ENCODE data around the gene AOPEP. TPM values are rescaled to one million over a fixed set of nuclear protein-coding genes. Genes with fewer than 3 reads are reported as not detected.

Gene AOPEP
- polyA plus RNA-seq, 1 of the 3 experiments (the other 2 are of a cell fraction): 54.6 TPM

DNA sequence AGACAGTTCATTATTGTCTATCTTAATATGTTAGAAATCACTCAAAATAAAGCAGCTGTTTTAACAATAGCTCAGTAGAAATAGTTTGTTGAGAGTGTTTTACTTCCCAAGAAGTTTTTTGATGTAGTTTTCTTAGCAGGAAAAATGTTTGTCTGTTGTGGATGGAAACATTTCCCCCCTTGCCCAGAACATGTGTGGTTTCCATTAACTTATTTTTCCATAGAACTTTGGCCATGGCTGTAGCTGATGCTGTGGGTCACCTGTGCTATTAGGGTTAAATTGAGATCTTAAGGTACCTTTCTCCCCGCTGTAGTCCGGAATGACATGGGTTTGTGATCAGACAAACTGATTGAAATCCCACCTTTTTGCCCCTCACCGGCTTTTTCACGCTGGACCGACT, 296.2 kb downstream of the AOPEP start:
- Histone ChIP-seq H3K36me3 (replicated peaks in 1 of 2; ENCODE audit: control insufficient read depth in 1 of 2, insufficient read depth in 2 of 2, low read length in 1 of 2) (peaks cover 41 to 69% of the 10 kb centered on the region in 2 experiments), H3K9ac (peak overlapping the region; percentile 53), H3K4me3 (ENCODE audit: low read depth in 2 of 2, low read length in 1 of 2) (no peak overlapping the region), H3K27me3 (ENCODE audit: insufficient read depth) (no peaks in the 10 kb centered on the region), H3K27ac (ENCODE audit: low read depth in 2 of 2, low read length in 1 of 2) (peak overlapping the region; percentile 87 to 94), H3K9me2 (no peaks in the 10 kb centered on the region), H3K9me3 (no peaks in the 10 kb centered on the region), H3K79me2 (ENCODE audit: insufficient read depth) (peaks cover 91% of the 10 kb centered on the region), H3K4me1 (ENCODE audit: control insufficient read depth in 1 of 2, insufficient read depth in 2 of 2, low read depth in 1 of 2, low read length in 1 of 2) (peaks cover 43 to 47% of the 10 kb centered on the region in 2 experiments), H3F3A (replicated peaks; ENCODE audit: insufficient read depth) (peaks cover 45% of the 10 kb centered on the region), H2AFZ (ENCODE audit: low read depth) (no peak overlapping the region), H3K4me2 (peak overlapping the region; percentile 38), H4K20me1 (ENCODE audit: insufficient read depth) (no peaks in the 10 kb centered on the region)
- ChIA-PET CTCF (interaction anchor here (1.1 to 3.5 kb wide), 5 partner anchors 9 to 342 kb away, joined by 3 to 17 read pairs (median 5); no protein-coding TSS in a partner anchor), POLR2A (no interaction called here)
- no peak for TF ChIP-seq TCF12 (IDR thresholded peaks at IDR 0.05)
- TF ChIP-seq NFIC (IDR thresholded peaks at IDR 0.05; ENCODE audit: borderline replicate concordance): no peak
- TF ChIP-seq CTCF (IDR thresholded peaks at IDR 0.05): no peak
- TF ChIP-seq RCOR1 (IDR thresholded peaks at IDR 0.05; ENCODE audit: low read length): no peak
- no peak for TF ChIP-seq GATA2 (CRISPR knock-in tag; IDR thresholded peaks at IDR 0.05)
- no peak for TF ChIP-seq CHD2 (IDR thresholded peaks at IDR 0.05; ENCODE audit: low read length, partially characterized antibody)
- TF ChIP-seq JUND (IDR thresholded peaks at IDR 0.05): no peak
- TF ChIP-seq, protein P1, sequence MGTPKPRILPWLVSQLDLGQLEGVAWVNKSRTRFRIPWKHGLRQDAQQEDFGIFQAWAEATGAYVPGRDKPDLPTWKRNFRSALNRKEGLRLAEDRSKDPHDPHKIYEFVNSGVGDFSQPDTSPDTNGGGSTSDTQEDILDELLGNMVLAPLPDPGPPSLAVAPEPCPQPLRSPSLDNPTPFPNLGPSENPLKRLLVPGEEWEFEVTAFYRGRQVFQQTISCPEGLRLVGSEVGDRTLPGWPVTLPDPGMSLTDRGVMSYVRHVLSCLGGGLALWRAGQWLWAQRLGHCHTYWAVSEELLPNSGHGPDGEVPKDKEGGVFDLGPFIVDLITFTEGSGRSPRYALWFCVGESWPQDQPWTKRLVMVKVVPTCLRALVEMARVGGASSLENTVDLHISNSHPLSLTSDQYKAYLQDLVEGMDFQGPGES (IDR thresholded peaks at IDR 0.05; ENCODE audit: low read depth, low read length): no peak
- no peak for TF ChIP-seq YY1 (IDR thresholded peaks at IDR 0.05; ENCODE audit: low read depth)
- no peak for TF ChIP-seq POLR2AphosphoS5 (IDR thresholded peaks at IDR 0.05; ENCODE audit: low read depth, low read length)
- TF ChIP-seq FOSL2 (IDR thresholded peaks at IDR 0.05; ENCODE audit: borderline replicate concordance, low read depth): no peak
- TF ChIP-seq GABPA (IDR thresholded peaks at IDR 0.05; ENCODE audit: low read depth): no peak
- TF ChIP-seq REST (IDR thresholded peaks at IDR 0.05; ENCODE audit: low read depth, low read length): no peak
- no peak for TF ChIP-seq RXRA (IDR thresholded peaks at IDR 0.05; ENCODE audit: borderline replicate concordance, low read depth)
- TF ChIP-seq MEF2A (IDR thresholded peaks at IDR 0.05; ENCODE audit: borderline replicate concordance, low read depth): no peak
- TF ChIP-seq USF2 (IDR thresholded peaks at IDR 0.05; ENCODE audit: borderline replicate concordance, low read depth, low read length): no peak
- 92% methylated on average over 5 of the region's 5 CpGs for WGBS (ENCODE audit: low lambda C conversion rate)
- DNase-seq: no peak
